WTC11 (cell line): ENCODE measurements around the gene SIN3A. TPM values are rescaled to one million over a fixed set of nuclear protein-coding genes. Genes with fewer than 3 reads are reported as not detected.

Experiments used
- ATAC-seq: fragments of 200-7000 bp; cut with Tn5 transposase; 2 replicates; pipeline ENCODE4 v1.10.0; 2021; ENCODE audit warnings: mild to moderate bottlenecking, moderate library complexity
- CTCF ChIA-PET: fragments of 300-600 bp; sonication (Branson Sonifier 250); formaldehyde crosslinking; loops from one replicate; lab custom pipeline; 2021; ENCODE audit warnings: antibody characterized with exemption; lab: Charles Lee
- POLR2A ChIA-PET: fragments of 350-600 bp; sonication (Branson Sonifier 250); formaldehyde crosslinking; loops from one replicate; lab custom pipeline; 2021; ENCODE audit warnings: antibody characterized with exemption; lab: Charles Lee
- DNase-seq: peaks from one replicate; pipeline ENCODE4 v3.0.0; 2021; ENCODE audit warnings: low spot score
- H3K27ac Mint-ChIP-seq: 2 replicates; pipeline ENCODE4 v1.8.0; 2021; ENCODE audit warnings: mixed read lengths
- H3K27me3 Mint-ChIP-seq: 2 replicates; pipeline ENCODE4 v1.8.0; 2021; ENCODE audit warnings: low read depth, mild to moderate bottlenecking, moderate library complexity, mixed read lengths
- H3K36me3 Mint-ChIP-seq: 2 replicates; pipeline ENCODE4 v1.8.0; 2021; ENCODE audit warnings: mixed read lengths
- H3K4me1 Mint-ChIP-seq: 2 replicates; pipeline ENCODE4 v1.8.0; 2022; ENCODE audit warnings: mixed read lengths
- H3K4me3 Mint-ChIP-seq: 2 replicates; pipeline ENCODE4 v1.8.0; 2021; ENCODE audit warnings: mild to moderate bottlenecking, moderate library complexity, mixed read lengths
- H3K9me3 Mint-ChIP-seq: 2 replicates; pipeline ENCODE4 v1.8.0; 2021; ENCODE audit warnings: mixed read lengths
- AFF4 ChIP-seq: sonication (generic); formaldehyde crosslinking; IDR thresholded peaks from 2 replicates; pipeline ENCODE4 v1.8.1; 2023; ENCODE audit warnings: mild to moderate bottlenecking, missing genetic modification reagents, borderline replicate concordance
- CTCF ChIP-seq: fragments of 200-600 bp; IDR thresholded peaks from 2 replicates; pipeline ENCODE4 v1.8.0; 2022; ENCODE audit warnings: antibody characterized with exemption
- ELF4 ChIP-seq: sonication (generic); formaldehyde crosslinking; IDR thresholded peaks from 2 replicates; pipeline ENCODE4 v1.8.1; 2022; ENCODE audit warnings: low read depth, mild to moderate bottlenecking, moderate library complexity, missing genetic modification reagents
- EMX1 ChIP-seq: fragments of 250-450 bp; sonication (Bioruptor Pico); IDR thresholded peaks from 2 replicates; pipeline ENCODE4 v1.8.0; 2021; ENCODE audit warnings: mild to moderate bottlenecking
- FOXP1 ChIP-seq: sonication (generic); formaldehyde crosslinking; IDR thresholded peaks from 2 replicates; pipeline ENCODE4 v1.8.0; 2022; ENCODE audit warnings: missing genetic modification reagents, mild to moderate bottlenecking, moderate library complexity, borderline replicate concordance
- FOXP4 ChIP-seq: sonication (generic); formaldehyde crosslinking; IDR thresholded peaks from 2 replicates; pipeline ENCODE4 v1.8.0; 2022; ENCODE audit warnings: mild to moderate bottlenecking, missing genetic modification reagents
- GRHL2 ChIP-seq: fragments of 250-450 bp; sonication (Bioruptor Pico); IDR thresholded peaks from 2 replicates; pipeline ENCODE4 v1.8.0; 2022; ENCODE audit warnings: mild to moderate bottlenecking, moderate library complexity; ENCODE audit not compliant: insufficient replicate concordance, severe bottlenecking
- GTF2I ChIP-seq: fragments of 250-450 bp; sonication (Bioruptor Pico); conservative IDR thresholded peaks from 2 replicates; pipeline ENCODE4 v1.4.0; 2021; ENCODE audit warnings: mild to moderate bottlenecking
- IRF1 ChIP-seq: sonication (generic); formaldehyde crosslinking; IDR thresholded peaks from 2 replicates; pipeline ENCODE4 v1.8.0; 2023; ENCODE audit warnings: missing genetic modification reagents
- JAZF1 ChIP-seq: fragments of 250-450 bp; sonication (Bioruptor Pico); IDR thresholded peaks from 2 replicates; pipeline ENCODE4 v1.9.0; 2021; ENCODE audit warnings: moderate library complexity, mild to moderate bottlenecking, inconsistent platforms
- MXD4 ChIP-seq: fragments of 250-450 bp; sonication (Bioruptor Pico); IDR thresholded peaks from 2 replicates; pipeline ENCODE4 v1.8.0; 2021; ENCODE audit warnings: mild to moderate bottlenecking, moderate library complexity, borderline replicate concordance
- MYBL2 ChIP-seq: sonication (generic); formaldehyde crosslinking; IDR thresholded peaks from 2 replicates; pipeline ENCODE4 v1.8.1; 2023; ENCODE audit warnings: mild to moderate bottlenecking, moderate library complexity, missing genetic modification reagents
- NFE2L1 ChIP-seq: sonication (generic); formaldehyde crosslinking; IDR thresholded peaks from 2 replicates; pipeline ENCODE4 v1.8.1; 2023; ENCODE audit warnings: missing genetic modification reagents
- RORB ChIP-seq: fragments of 250-450 bp; sonication (Bioruptor Pico); IDR thresholded peaks from 2 replicates; pipeline ENCODE4 v1.9.0; 2021; ENCODE audit warnings: mild to moderate bottlenecking
- SOX15 ChIP-seq: fragments of 250-450 bp; sonication (Bioruptor Pico); IDR thresholded peaks from 2 replicates; pipeline ENCODE4 v1.9.0; 2021; ENCODE audit warnings: mild to moderate bottlenecking
- STAT6 ChIP-seq: sonication (generic); formaldehyde crosslinking; conservative IDR thresholded peaks from 2 replicates; pipeline ENCODE4 v1.8.1; 2023; ENCODE audit warnings: mild to moderate bottlenecking, low read depth, missing genetic modification reagents, moderate library complexity
- ZNF219 ChIP-seq: sonication (generic); formaldehyde crosslinking; IDR thresholded peaks from 2 replicates; pipeline ENCODE4 v1.8.0; 2023; ENCODE audit warnings: missing genetic modification reagents, mild to moderate bottlenecking, borderline replicate concordance
- ZNF281 ChIP-seq: sonication (generic); formaldehyde crosslinking; IDR thresholded peaks from 2 replicates; pipeline ENCODE4 v1.8.0; 2023; ENCODE audit warnings: mild to moderate bottlenecking, missing genetic modification reagents
- ZNF416 ChIP-seq: fragments of 250-450 bp; sonication (Bioruptor Pico); IDR thresholded peaks from 2 replicates; pipeline ENCODE4 v1.9.0; 2021; ENCODE audit warnings: mild to moderate bottlenecking, inconsistent platforms
- total RNA-seq: library from RNA; stranded (reverse); gene quantifications from 3 replicates; pipeline ENCODE4 v1.2.3, GENCODE V29; 2021

SIN3A gene
- total RNA-seq, 1 experiment from 2014 or later: 113 TPM

GRCh38 chr15:75329571-75329970 is 121.9 kb downstream of the SIN3A start:
- peaks cover 7% of the 10 kb centered on the region; the same call in 1 of the 2 replicates for H3K27me3 Mint-ChIP-seq
- no peaks in the 10 kb centered on the region for H3K4me1 Mint-ChIP-seq
- DNase-seq: no peak
- TF ChIP-seq SOX15 (CRISPR knock-in tag) (no peak), AFF4 (CRISPR knock-in tag) (no peak), JAZF1 (no peak), MXD4 (CRISPR knock-in tag) (no peak), ZNF281 (CRISPR knock-in tag) (no peak), ZNF416 (CRISPR knock-in tag) (no peak), NFE2L1 (CRISPR knock-in tag) (no peak), RORB (no peak), MYBL2 (CRISPR knock-in tag) (no peak), FOXP1 (CRISPR knock-in tag) (no peak), ELF4 (CRISPR knock-in tag) (no peak), ZNF219 (CRISPR knock-in tag) (no peak), STAT6 (CRISPR knock-in tag) (no peak), IRF1 (no peak), FOXP4 (no peak), EMX1 (CRISPR knock-in tag) (no peak), GTF2I (CRISPR knock-in tag) (no peak), GRHL2 (CRISPR knock-in tag) (no peak), CTCF (no peak)
- H3K4me3 Mint-ChIP-seq: no peak overlapping the region
- no peak; the same call in 1 of the 2 replicates for ATAC-seq
- H3K9me3 Mint-ChIP-seq: no peaks in the 10 kb centered on the region
- ChIA-PET POLR2A (interaction anchor here (0.7 kb wide), 1 partner anchor 67 kb away, joined by 8 read pairs; no protein-coding TSS in a partner anchor), CTCF (interaction anchor here (0.6 to 1.7 kb wide), 3 partner anchors 24 to 579 kb away, joined by 3 to 13 read pairs (median 3); partner anchors contain the start of gene MAN2C1)
- no peaks in the 10 kb centered on the region for H3K36me3 Mint-ChIP-seq
- no peak overlapping the region for H3K27ac Mint-ChIP-seq
